B cell (primary cell): ENCODE results near the gene MALRD1.

ENCODE experiments used
- EZH2 ChIP-seq: IDR thresholded peaks from 2 replicates; pipeline ENCODE4 v1.6.1; 2012; ENCODE audit warnings: borderline replicate concordance, low read depth, mild to moderate bottlenecking, moderate library complexity, low read length; ENCODE audit not compliant: insufficient read depth, poor library complexity, severe bottlenecking
- TF ChIP-seq, protein P1 (sequence below): fragments of 200-600 bp; IDR thresholded peaks from one replicate; pipeline ENCODE4 v1.8.0; 2022; ENCODE audit warnings: antibody characterized with exemption, mild to moderate bottlenecking

- TF ChIP-seq EZH2 = no peak
- TF ChIP-seq, protein P1, sequence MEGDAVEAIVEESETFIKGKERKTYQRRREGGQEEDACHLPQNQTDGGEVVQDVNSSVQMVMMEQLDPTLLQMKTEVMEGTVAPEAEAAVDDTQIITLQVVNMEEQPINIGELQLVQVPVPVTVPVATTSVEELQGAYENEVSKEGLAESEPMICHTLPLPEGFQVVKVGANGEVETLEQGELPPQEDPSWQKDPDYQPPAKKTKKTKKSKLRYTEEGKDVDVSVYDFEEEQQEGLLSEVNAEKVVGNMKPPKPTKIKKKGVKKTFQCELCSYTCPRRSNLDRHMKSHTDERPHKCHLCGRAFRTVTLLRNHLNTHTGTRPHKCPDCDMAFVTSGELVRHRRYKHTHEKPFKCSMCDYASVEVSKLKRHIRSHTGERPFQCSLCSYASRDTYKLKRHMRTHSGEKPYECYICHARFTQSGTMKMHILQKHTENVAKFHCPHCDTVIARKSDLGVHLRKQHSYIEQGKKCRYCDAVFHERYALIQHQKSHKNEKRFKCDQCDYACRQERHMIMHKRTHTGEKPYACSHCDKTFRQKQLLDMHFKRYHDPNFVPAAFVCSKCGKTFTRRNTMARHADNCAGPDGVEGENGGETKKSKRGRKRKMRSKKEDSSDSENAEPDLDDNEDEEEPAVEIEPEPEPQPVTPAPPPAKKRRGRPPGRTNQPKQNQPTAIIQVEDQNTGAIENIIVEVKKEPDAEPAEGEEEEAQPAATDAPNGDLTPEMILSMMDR = no peak
Measured at GRCh38 chr10:19778996-19779395, 730.4 kb downstream of the MALRD1 start.
